Measurements from ENCODE around the gene EHD2. TPM values are rescaled to one million over a fixed set of nuclear protein-coding genes. Genes with fewer than 3 reads are reported as not detected.
"Not testable (repeated sequence)": the region's sequence is repeated elsewhere in the genome, so short reads cannot be mapped to it uniquely, and the experiment has no call there.

EHD2 gene
- total RNA-seq, 1 donor from 2014 or later = 6.3 TPM

DNA sequence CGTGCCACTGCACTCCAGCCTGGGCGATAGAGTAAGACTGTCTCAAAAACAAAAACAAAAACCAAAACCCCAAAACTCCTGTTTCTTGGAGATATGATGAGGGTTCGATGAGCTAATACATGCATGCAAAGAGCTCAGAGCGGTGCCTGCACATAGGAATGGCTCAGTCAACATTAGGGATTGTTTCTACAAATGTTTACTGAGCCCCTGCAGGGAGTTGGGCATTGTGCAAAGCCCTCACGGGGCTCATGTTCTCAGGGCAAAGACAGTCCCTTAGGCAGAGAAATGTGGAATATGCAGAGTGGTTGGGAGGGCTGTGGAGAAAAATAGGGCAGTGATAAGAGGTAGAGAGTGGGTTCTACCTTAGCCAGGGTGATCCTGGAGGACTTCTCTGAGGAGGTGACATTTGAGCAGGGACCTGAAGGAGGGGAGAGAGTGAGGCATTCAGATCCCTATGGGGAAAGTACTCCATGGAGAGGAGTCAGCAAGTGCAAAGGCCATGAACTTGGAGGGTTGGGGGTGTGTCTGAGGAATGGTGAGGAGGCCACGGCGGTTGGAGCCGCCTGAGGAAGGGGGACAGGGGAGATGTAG, 1.5 kb upstream of the EHD2 start:
- no peak for DNase-seq (ENCODE audit: low spot score)
- ATAC-seq = no peak

DNA sequence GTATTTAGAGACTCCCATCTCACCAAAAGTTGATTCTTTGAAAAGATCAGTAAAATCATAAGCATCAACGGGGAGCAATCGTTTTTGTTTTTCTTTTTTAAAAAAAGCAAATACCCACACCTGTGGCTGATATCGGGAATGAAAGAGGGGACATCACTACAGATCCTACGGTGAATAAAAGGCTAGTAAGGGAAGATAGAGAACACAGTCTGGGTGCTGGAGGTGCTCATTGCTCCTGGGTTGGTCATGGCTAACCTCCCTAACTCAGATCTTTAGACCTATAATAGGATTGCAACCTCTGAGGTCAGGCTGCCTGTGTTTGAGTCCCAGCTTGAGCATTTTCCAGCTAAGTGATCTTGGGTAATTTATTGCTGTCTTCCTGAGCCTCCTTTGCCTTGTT, 1.1 kb downstream of the EHD2 start:
- ATAC-seq = no peak
- no peak for DNase-seq (ENCODE audit: low spot score)

DNA sequence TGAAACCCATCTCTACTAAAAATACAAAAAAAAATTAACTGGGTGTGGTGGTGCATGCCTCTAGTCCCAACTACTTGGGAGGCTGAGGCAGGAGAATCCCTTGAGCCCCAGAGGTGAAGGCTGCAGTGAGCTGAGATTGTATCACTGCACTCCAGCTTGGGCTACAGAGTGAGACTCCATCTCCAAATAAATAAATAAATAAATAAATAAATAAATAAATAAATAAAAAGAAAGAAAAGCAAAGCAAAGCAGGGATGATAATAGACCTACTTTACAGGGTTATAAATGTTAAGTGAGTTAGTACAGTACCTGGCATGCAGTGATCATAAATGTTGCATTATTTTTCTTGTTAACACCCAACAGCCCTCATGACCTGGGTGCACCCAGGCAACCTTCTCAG, 1.6 kb downstream of the EHD2 start:
- not testable (repeated sequence) for ATAC-seq; DNase-seq (ENCODE audit: low spot score)

DNA sequence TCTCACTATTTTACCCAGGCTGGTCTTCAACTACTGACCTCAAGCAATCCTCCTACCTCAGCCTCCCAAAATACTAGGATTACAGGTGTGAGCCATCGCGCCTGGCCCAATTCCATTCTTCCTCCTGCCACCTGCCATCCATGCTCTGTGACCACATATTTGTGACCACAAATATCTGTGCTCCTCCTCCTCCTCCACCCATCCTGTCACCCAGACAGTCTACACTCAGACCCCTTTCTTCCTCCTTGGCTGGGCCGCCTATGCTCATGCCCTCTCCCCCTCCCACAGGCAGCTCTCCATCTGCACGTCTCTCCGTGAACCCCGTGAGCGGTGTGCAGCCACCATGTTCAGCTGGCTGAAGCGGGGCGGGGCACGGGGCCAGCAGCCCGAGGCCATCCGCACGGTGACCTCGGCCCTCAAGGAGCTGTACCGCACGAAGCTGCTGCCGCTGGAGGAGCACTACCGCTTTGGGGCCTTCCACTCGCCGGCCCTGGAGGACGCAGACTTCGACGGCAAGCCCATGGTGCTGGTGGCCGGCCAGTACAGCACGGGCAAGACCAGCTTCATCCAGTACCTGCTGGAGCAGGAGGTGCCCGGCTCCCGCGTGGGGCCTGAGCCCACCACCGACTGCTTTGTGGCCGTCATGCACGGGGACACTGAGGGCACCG, 3.2 kb downstream of the EHD2 start:
- ATAC-seq = no peak
- no peak for DNase-seq (ENCODE audit: low spot score)

DNA sequence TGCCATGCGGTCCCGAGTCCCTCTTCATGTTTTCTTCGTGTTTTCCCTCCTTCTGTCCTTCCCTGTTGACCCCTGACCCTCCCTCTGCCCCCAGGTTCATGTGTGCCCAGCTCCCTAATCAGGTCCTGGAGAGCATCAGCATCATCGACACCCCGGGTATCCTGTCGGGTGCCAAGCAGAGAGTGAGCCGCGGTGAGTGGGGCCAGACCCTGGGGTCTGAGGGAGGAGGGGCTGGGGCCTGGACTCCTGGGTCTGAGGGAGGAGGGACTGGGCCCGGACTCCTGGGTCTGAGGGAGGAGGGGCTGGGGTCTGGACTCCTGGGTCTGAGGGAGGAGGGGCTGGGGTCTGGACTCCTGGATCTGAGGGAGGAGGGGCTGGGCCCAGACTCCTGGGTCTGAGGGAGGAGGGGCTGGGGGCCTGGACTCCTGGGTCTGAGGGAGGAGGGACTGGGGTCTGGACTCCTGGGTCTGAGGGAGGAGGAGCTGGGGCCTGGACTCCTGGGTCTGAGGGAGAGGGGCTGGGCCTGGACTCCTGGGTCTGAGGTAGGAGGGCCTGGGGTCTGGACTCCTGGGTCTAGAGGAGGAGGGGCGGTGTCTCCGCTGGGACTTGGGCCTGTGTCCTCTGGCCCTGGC, 5.3 kb downstream of the EHD2 start:
- DNase-seq (ENCODE audit: low spot score); ATAC-seq: not testable (repeated sequence)

DNA sequence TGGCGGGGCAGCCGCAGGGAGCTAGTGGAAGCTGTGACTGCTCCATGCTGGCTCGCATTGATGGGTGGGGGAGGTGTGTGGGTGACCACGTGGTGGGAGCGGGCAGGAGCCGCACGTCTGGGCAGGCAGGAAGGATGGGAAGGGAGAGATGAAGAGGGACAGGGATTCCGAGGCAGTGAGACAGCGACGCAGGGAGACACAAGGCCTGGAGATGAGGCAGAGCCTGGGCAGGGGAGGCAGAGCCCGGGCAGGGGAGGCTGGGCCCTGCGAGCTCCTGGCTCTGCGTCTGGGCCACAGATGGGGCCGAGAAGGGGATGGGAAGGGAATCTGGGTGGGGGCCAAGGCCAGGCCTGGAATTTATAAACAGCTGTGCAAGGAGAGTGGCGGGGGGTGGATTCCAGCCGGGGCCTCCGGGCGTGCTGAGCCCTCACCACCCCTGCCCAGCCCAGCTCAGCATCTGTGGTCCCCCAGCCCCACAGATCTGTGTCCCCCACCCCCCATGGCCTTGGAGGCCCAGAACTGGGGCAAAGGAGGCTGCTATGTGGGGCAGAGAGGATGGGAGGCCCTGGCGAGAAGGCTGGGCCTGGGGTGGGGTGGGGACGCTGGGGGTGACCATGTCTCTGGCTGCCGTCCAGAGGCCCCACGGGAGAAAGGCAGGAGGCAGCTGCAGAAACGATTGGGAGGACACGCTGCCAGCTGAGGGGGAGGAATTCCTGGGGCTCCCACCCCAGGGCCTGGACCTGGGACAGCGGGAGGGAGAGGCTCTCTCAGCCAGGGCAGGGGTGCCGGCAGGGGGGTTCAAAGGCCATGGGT, 6.0 kb downstream of the EHD2 start:
- DNase-seq (ENCODE audit: low spot score) (no peak), ATAC-seq (peak; percentile 53)

DNA sequence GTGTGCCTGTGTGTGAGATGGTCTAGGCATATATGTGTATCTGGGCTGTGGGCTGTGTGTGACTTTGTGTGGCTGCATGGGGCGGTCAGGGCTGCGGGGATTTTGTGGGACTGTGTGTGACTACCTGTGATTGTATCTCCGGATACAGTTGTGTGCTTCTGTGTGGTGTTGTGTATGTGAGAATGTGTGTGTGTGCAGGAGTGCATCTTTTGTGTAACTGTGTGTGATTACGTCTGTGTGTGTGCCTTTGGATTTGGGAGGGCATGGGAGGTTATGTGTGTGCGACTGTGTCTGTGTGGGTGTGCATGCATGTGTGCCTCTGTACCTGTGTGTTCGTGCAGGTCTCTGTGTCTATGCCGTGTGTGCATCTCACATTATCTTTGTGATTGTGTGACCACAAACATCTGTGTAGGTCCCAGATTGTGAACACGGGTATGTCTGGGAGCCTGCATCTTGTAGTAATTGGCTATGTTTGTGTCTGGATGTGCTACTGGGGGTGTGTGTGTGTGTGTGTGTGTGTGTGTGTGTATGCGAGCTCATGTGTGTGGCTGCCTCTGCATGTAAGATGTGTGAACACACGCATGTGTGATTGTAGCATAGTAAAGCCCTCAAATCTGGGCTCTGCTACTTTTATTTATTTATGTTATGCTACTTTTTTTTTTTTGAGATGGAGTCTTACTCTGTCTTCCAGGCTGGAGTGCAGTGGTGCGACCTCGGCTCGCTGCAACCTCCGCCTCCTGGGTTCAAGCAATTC, 7.6 kb downstream of the EHD2 start:
- no peak for DNase-seq (ENCODE audit: low spot score)
- no peak for ATAC-seq

DNA sequence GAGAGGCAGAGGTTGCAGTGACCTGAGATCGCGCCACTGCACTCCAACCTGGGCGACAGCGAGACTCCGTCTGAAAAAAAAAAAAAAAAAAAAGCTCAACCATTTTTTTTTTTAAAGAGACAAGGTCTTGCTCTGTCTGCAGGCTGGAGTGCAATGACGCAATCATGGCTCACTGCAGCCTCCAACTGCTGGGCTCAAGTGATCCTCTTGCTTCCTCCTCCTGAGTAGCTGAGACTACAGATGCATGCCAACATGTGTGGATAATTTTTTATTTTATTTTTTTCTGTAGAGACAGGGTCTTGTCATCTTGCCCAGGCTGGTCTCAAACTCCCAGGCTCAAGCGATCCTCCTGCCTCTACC, 10.3 kb downstream of the EHD2 start:
- peak; percentile 56 for ATAC-seq
- no peak for DNase-seq (ENCODE audit: low spot score)

DNA sequence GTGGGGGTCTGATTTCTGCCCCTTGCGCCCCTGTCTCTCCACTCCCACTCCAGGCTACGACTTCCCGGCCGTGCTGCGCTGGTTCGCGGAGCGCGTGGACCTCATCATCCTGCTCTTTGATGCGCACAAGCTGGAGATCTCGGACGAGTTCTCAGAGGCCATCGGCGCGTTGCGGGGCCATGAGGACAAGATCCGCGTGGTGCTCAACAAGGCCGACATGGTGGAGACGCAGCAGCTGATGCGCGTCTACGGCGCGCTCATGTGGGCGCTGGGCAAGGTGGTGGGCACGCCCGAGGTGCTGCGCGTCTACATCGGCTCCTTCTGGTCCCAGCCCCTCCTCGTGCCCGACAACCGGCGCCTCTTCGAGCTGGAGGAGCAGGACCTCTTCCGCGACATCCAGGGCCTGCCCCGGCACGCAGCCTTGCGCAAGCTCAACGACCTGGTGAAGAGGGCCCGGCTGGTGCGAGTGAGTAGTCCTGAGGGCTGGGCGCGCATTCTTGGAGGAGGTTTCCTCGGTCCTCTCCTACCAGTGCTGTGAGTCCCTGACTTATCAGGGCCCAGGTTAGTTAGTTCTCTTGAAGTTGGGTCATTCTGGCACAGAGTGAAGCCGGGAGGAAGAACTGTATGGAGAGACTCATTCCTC, 12.7 kb downstream of the EHD2 start:
- no peak for ATAC-seq
- DNase-seq (ENCODE audit: low spot score) = no peak

DNA sequence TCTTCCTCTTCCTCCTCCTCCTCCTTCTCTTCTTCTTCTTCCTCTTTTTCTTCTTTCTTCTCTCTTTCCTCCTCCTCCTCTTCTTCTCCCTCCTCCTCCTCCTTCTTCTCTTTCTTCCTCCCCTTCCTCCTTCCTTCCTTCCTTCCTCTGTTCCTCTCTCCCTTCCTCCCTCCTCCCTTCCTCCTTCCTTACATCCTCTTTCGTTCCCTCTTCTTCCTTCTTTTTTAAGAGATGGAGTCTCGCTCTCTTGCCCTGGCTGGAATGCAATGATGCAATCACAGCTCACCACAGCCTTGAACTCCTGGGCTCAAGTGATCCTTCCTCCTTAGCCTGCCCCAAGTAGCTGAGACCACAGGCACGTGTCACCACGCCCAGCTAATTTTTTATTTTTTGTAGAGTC, 13.2 kb downstream of the EHD2 start:
- ATAC-seq (no peak), DNase-seq (ENCODE audit: low spot score) (no peak)

DNA sequence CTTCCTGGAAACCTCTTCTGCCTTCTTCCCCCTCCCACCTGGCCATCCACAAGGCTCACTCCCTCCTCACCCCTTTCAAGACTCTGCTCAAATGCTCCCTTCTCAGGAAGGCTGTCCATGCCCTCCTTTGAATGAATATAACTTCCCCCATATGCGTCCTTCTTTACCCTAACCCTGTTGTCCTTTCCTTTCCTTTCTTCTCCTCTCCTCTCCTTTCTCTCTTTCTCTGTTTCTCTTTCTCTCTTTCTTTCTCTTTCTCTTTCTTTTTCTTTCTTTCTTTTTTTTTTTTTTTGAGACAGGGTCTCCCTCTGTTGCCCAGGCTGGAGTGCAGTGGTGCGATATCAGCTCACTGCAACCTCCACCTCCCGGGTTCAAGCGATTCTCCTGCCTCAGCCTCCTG, 15.1 kb downstream of the EHD2 start:
- ATAC-seq; DNase-seq (ENCODE audit: low spot score): not testable (repeated sequence)

DNA sequence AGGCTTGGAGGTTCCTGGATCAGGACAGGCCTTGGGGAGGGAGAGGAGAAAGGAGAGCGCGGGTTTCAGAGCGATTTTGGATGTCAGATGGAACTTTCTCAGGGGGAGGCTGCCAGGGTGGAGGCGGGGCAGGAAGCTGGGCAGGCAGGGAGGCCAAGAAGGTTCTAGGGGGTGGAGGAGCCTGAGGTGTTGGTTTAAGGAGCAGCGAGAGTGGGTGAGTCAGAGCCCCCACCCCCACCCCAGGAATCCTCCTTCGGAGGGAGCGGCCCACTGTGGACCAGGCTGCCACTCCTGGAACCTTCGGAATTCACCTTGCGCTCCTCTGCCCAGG, 16.2 kb downstream of the EHD2 start:
- ATAC-seq (peak; percentile 36), DNase-seq (ENCODE audit: low spot score) (no peak)

DNA sequence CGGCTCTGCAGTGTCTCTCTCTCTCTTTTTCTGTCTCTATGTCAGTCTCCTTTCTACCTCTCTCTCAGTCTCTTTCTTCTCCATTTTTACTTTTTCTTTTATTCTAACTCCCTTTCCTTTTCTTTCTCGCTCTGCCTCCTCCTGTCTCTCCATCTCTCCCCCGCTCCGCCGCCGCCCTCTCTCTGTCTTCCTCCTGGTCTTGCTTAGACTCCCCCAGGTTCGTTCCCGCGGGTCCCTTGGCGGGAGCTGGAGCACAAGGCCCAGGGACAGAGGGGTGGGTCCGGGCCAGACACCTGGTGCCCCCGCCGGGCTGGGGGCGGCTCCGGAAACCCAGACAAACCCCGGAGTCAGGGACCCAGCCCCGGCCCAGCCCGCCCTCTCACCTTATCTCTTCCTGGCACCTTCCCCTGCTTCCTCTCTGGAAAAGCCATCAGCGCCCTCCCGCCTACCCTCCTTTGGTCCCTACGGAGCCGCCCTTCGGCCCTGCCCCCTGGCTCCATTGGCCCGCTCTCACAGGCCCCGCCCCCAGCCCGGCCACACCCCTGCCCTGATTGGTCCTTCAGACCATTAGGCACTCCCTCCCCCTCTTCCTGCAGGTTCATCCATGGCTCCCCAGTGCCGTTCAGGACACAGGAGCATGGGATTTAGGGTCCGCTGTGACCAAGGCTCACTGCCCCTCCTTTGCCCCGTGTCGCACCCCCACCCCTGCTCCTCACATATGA, 16.7 kb downstream of the EHD2 start:
- DNase-seq (ENCODE audit: low spot score) (no peak), ATAC-seq (peak; percentile 74)

DNA sequence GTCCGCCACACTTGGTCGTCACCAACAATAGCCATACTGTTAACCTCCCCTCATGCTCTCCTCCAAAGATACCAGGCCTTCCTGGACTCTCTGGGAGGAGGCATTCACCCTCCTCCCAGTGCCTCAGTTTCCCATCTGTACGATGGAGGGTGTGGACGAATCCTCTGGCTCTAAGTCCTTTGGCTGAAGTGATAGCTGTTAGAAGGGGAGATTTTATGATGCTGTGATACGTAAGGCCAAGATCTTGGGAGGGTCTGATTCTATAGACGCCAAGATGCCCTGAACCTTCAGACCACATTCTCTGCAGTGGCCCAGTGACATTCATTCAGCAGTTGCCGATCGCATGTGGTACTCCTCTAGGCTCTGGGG, 17.3 kb downstream of the EHD2 start:
- no peak for DNase-seq (ENCODE audit: low spot score)
- ATAC-seq = no peak

DNA sequence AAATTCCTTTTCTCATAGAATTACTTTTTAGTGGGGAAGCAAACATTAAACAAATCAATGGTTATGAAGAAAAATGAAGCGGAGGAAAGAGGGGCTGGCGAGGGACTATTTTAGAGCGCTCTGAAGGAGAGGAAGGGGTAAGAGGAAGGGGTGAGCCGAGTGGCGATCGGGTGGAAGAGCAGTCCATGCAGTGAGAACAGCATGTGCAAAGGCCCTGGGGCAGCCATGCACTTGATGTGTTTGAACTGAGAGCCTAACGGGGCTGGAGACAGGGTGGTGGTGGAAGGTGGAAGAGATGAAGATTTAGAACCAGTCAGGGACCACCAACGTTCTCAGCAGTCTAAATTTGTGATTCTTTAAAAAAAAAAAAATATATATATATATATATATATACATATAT, 17.7 kb downstream of the EHD2 start:
- ATAC-seq (no peak), DNase-seq (ENCODE audit: low spot score) (no peak)

DNA sequence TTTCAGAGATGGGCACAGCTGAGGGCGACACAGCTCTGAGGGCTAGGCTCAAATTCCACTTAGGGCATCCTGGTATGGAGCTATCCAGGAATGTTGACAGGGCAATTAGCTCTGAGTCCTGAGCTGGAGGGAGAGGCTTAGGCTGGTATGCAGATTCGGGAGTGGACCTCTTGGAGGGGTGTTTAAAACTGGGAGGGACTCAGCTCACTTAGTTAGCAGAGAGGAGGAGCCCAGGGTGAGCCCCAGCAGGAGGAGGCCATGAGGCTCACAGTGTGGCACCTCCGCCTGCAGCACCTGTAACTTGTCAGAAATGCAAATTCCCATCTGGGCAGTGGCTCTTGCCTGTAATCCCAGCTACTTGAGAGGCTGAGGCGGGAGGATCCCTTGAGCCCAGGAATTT, 21.9 kb downstream of the EHD2 start:
- no peak for ATAC-seq
- DNase-seq (ENCODE audit: low spot score) = no peak

DNA sequence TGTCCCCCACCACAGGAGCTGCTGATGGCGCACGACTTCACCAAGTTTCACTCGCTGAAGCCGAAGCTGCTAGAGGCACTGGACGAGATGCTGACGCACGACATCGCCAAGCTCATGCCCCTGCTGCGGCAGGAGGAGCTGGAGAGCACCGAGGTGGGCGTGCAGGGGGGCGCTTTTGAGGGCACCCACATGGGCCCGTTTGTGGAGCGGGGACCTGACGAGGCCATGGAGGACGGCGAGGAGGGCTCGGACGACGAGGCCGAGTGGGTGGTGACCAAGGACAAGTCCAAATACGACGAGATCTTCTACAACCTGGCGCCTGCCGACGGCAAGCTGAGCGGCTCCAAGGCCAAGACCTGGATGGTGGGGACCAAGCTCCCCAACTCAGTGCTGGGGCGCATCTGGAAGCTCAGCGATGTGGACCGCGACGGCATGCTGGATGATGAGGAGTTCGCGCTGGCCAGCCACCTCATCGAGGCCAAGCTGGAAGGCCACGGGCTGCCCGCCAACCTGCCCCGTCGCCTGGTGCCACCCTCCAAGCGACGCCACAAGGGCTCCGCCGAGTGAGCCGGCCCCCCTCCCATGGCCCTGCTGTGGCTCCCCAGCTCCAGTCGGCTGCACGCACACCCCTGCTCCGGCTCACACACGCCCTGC, 27.8 kb downstream of the EHD2 start:
- DNase-seq (ENCODE audit: low spot score) (no peak), ATAC-seq (no peak)

DNA sequence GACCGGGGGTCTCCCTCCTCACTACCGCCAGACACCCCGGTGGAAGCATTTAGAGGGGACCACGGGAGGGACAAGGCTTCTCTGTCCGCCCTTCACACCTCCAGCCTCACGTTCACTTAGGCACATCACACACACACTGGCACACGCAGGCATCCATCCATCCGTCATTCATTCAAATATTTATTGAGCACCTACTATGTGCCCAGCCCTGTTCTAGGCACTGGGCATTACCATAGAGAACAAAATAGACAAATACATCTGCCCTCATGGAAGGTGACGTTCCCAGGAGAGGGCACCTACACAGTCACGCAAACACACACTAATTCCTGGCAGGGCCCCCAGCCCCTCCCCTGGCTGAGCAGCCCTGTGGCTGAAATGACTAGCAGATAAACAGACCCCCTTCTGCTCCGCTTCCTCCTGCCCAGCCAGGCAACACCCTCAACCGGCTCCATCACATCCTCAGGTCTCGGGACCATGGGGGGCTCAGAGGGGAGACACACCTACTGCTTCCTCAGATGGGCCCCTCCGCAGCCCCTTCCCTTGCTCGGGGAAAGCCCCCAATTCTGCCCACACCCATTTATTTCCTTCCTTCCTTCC, 28.4 kb downstream of the EHD2 start:
- DNase-seq (ENCODE audit: low spot score) (no peak), ATAC-seq (no peak)

DNA sequence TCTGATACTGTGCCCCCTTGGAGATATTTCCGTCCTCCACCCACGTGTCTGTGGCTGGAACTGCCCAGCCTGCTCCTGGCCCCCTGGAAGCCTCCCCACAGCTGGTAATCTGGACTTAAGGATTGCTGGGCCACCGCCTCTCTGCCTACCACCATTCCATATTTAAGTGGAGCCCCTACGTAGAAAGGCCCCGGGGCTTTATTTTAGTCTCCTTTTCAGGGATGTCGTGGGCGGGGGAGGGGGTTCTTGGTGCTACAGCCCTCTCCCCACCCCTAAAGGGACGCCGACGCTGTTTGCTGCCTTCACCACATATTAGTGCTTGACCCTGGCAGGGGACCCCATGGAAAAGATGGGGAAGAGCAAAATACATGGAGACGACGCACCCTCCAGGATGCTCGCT, 29.4 kb downstream of the EHD2 start:
- DNase-seq (ENCODE audit: low spot score) = no peak
- no peak for ATAC-seq
